Tibial nerve (tissue), 4 donors: ENCODE data around the gene ARHGAP12. TPM values are rescaled to one million over a fixed set of nuclear protein-coding genes. Genes with fewer than 3 reads are reported as not detected.

Experiments
- DNase-seq, 2 donors: peaks; one replicate each; pipeline ENCODE4 v3.0.0-alpha.2; 2019; ENCODE audit warnings: low spot score in 2 of 2
- H3K27ac ChIP-seq, 4 donors: fragments of 200-600 bp; sonication (generic) in 3 of 4; one replicate each; pipeline ENCODE4 v1.5.1; 2017 to 2019; ENCODE audit warnings: mild to moderate bottlenecking in 1 of 4
- H3K27me3 ChIP-seq, 2 donors: fragments of 200-600 bp; sonication (generic) in 1 of 2; one replicate each; pipeline versions ENCODE4 v1.5.1 to v1.6.0; 2017 to 2019
- H3K36me3 ChIP-seq, 3 donors: fragments of 200-600 bp; sonication (generic); one replicate each; pipeline ENCODE4 v1.5.1; 2018 to 2019
- H3K4me1 ChIP-seq, 4 donors: fragments of 200-600 bp; sonication (generic) in 3 of 4; one replicate each; pipeline ENCODE4 v1.5.1; 2017 to 2019
- H3K4me3 ChIP-seq, 4 donors: fragments of 200-600 bp; sonication (generic) in 3 of 4; one replicate each; pipeline ENCODE4 v1.5.1; 2017 to 2019; ENCODE audit warnings: mild to moderate bottlenecking in 1 of 4, moderate library complexity in 1 of 4
- H3K9me3 ChIP-seq, 4 donors: fragments of 200-600 bp; sonication (generic) in 3 of 4; one replicate each; pipeline ENCODE4 v1.5.1; 2017 to 2019
- EP300 ChIP-seq, 2 donors: sonication (generic); formaldehyde crosslinking; IDR thresholded peaks; one replicate each; pipeline ENCODE4 v1.6.1; 2017; ENCODE audit warnings: antibody characterized with exemption in 2 of 2, mild to moderate bottlenecking in 1 of 2
- POLR2A ChIP-seq, 2 donors: fragments of 450-650 bp; IDR thresholded peaks; one replicate each; pipeline ENCODE4 v1.6.1; 2017; ENCODE audit warnings: antibody characterized with exemption in 2 of 2, mild to moderate bottlenecking in 2 of 2, moderate library complexity in 2 of 2
- WGBS, 2 donors: methylation state at CpG; one replicate each; pipeline ENCODE4 v1.1.5; 2018; 5-methylcytosine and 5-hydroxymethylcytosine counted together
- total RNA-seq, 4 donors: library from RNA; depleted of rRNA; stranded (reverse); fragments of >200 nt; gene quantifications; one replicate each; pipeline ENCODE4 v1.1.0, GENCODE V29; 2016
- TF ChIP-seq, protein P1 (sequence below), 5 experiments: fragments of 200-600 bp in 3 of 5; fragments of 450-650 bp in 2 of 5; sonication (generic) in 3 of 5; IDR thresholded peaks; one replicate each; pipeline ENCODE4 v1.5.1; 2016 to 2019; ENCODE audit warnings: antibody characterized with exemption in 5 of 5, mild to moderate bottlenecking in 3 of 5, moderate library complexity in 2 of 5

Gene ARHGAP12
- total RNA-seq, 4 donors from 2014 or later, result 38.8 to 65.7 (median 47.7) TPM

DNA sequence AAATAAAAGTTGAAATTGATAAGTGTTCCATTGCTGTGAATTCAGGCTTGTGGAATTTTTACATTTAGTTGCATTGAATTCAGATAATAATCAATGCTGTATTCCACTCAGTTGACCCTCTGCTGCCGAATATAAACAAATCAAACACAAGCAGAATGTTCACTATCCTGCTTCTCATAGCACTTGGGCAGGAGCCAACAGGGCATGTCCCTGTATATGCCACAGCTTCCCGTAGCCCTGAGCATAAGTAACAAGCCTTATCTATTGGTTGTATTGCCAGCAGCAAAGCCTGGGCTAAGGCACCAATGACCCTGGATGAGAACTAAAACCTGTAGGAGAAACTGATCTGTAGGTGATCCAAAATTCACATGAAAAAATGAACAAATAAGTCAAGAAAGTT, 145.9 kb downstream of the ARHGAP12 start:
- DNase-seq, result no peak
- 35 to 46% methylated on average over 2 of the region's 2 CpGs for WGBS, 2 donors
- TF ChIP-seq, protein P1, sequence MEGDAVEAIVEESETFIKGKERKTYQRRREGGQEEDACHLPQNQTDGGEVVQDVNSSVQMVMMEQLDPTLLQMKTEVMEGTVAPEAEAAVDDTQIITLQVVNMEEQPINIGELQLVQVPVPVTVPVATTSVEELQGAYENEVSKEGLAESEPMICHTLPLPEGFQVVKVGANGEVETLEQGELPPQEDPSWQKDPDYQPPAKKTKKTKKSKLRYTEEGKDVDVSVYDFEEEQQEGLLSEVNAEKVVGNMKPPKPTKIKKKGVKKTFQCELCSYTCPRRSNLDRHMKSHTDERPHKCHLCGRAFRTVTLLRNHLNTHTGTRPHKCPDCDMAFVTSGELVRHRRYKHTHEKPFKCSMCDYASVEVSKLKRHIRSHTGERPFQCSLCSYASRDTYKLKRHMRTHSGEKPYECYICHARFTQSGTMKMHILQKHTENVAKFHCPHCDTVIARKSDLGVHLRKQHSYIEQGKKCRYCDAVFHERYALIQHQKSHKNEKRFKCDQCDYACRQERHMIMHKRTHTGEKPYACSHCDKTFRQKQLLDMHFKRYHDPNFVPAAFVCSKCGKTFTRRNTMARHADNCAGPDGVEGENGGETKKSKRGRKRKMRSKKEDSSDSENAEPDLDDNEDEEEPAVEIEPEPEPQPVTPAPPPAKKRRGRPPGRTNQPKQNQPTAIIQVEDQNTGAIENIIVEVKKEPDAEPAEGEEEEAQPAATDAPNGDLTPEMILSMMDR (IDR thresholded peaks at IDR 0.05), result no peak
- TF ChIP-seq POLR2A (IDR thresholded peaks at IDR 0.05) (no peak), EP300 (IDR thresholded peaks at IDR 0.05) (no peak)

DNA sequence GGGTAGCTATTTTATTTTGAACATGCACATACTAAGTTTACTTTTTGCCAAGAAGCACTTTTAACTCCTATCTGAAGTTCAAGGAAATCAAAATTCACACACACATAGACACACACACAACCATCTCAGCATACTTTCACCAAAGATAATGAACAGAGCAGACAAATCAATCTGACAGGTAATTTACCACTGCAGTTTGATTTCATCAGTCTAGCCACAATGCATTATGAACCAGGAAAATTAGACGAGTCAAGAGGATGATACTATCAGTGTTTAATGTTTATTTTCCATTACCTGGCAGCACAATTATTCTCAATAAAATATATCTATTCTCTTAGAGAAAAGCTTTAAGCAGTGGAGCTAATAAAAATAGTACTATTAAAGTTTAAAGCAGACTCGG, 147.9 kb downstream of the ARHGAP12 start:
- DNase-seq, result no peak
- TF ChIP-seq POLR2A (IDR thresholded peaks at IDR 0.05) (no peak), EP300 (IDR thresholded peaks at IDR 0.05) (no peak)
- TF ChIP-seq, protein P1 (IDR thresholded peaks at IDR 0.05), result no peak
- 76 to 79% methylated on average over 2 of the region's 2 CpGs for WGBS, 2 donors

More for the DNA sequence above, 145.9 kb downstream of the ARHGAP12 start:
- H3K9me3 ChIP-seq, result no peaks in the 10 kb centered on the region
- no peaks in the 10 kb centered on the region for H3K36me3 ChIP-seq
- no peaks in the 10 kb centered on the region for H3K27me3 ChIP-seq
- no peaks in the 10 kb centered on the region for H3K4me1 ChIP-seq
- H3K4me3 ChIP-seq, result no peak overlapping the region
- no peak overlapping the region for H3K27ac ChIP-seq

DNA sequence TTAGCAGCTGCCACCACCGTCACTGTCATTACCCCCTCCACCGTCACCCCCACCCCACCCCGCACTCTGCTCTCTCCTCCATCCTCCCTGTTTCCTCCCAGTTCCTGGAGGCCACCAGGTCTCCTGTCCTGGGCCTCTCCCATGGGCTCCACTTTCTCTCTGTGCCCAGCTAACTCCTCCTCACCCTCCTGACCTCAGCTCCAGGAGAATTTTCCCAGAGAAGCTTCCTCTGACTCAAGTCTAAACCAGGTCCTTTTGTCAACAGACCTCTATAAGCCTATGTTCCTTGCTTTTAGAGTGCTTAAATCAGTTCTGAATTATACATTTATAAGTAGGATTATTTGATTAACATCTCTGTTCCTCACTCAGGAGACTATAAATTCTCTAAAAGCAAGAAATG, 150.0 kb downstream of the ARHGAP12 start:
- Histone ChIP-seq H3K4me3 (no peak overlapping the region), H3K36me3 (no peaks in the 10 kb centered on the region), H3K9me3 (no peaks in the 10 kb centered on the region), H3K27ac (no peak overlapping the region), H3K4me1 (no peaks in the 10 kb centered on the region), H3K27me3 (no peaks in the 10 kb centered on the region)
- 86 to 92% methylated on average over 3 of the region's 3 CpGs for WGBS, 2 donors
- DNase-seq, result no peak
- TF ChIP-seq POLR2A (IDR thresholded peaks at IDR 0.05) (no peak), EP300 (IDR thresholded peaks at IDR 0.05) (no peak)
- TF ChIP-seq, protein P1 (IDR thresholded peaks at IDR 0.05), result no peak

More for the DNA sequence above, 147.9 kb downstream of the ARHGAP12 start:
- Histone ChIP-seq H3K27me3 (no peaks in the 10 kb centered on the region), H3K9me3 (no peaks in the 10 kb centered on the region), H3K4me3 (no peak overlapping the region), H3K27ac (no peak overlapping the region), H3K36me3 (no peaks in the 10 kb centered on the region), H3K4me1 (no peaks in the 10 kb centered on the region)

DNA sequence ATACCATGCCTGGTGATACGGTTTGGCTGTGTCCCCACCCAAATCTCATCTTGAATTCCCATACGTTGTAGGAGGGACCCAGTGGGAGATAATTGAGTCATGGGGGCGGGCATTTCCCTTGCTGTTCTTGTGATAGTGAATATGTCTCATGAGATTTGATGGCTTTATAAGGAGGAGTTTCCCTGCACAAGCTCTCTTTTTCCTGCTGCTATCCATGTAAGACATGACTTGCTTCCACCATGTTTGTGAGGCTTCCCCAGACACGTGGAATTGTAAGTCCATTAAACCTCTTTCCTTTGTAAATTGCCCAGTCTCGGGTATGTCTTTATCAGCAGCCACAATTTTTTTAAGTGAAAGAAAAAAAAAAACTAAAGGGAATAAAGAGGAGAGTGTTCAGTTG, 152.5 kb downstream of the ARHGAP12 start:
- H3K27ac ChIP-seq, result no peak overlapping the region
- 94 to 98% methylated on average over 5 of the region's 5 CpGs for WGBS, 2 donors
- H3K9me3 ChIP-seq, result no peaks in the 10 kb centered on the region
- no peaks in the 10 kb centered on the region for H3K36me3 ChIP-seq
- DNase-seq, result no peak
- TF ChIP-seq, protein P1 (IDR thresholded peaks at IDR 0.05), result no peak
- no peak for TF ChIP-seq POLR2A (IDR thresholded peaks at IDR 0.05)
- TF ChIP-seq EP300 (IDR thresholded peaks at IDR 0.05), result no peak
- H3K4me1 ChIP-seq, result no peaks in the 10 kb centered on the region
- no peak overlapping the region for H3K4me3 ChIP-seq
- no peaks in the 10 kb centered on the region for H3K27me3 ChIP-seq

DNA sequence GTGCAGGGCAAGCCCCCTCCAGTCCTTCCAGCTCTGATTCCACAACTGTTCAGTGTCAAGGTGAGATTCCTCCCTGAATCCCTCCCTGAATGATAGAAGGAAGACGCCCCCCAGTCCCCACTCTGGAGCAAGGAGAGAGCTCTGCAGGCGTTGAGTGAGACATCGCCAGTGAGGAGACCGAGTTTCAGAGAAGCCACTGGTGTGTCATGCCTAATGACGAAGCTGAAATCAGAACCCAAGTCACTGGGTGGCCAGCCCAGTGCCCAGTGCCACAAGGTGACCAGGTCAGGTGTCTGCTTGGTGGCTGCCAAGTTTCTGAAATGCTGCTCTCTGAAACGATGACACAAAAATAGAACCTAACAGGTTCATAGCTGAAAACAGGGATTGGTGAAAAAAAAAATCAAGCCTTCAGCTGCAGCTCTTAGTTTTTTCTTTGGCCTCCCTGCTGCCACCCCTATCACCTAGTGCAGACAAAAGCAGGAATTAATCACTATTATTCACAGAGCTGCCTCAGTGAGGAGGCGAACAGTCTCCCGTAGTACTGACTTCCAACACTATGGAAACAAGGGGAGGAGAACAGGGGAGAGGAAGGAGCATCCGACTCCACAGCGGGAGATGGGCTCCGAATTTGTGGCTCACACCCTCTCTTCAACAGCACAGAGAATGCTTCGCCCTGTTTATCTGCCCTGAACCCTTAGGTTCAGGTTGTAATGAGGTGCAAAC, 153.5 kb downstream of the ARHGAP12 start:
- WGBS, 2 donors, result 86 to 88% methylated on average over 12 of the region's 12 CpGs
- no peak for TF ChIP-seq EP300 (IDR thresholded peaks at IDR 0.05)
- no peak for TF ChIP-seq POLR2A (IDR thresholded peaks at IDR 0.05)
- TF ChIP-seq, protein P1 (IDR thresholded peaks at IDR 0.05), result no peak
- H3K4me3 ChIP-seq, result no peak overlapping the region

More for the DNA sequence above, 153.5 kb downstream of the ARHGAP12 start:
- no peak overlapping the region for H3K27ac ChIP-seq
- DNase-seq, result no peak
- H3K9me3 ChIP-seq, result no peaks in the 10 kb centered on the region
- no peaks in the 10 kb centered on the region for H3K27me3 ChIP-seq
- no peaks in the 10 kb centered on the region for H3K36me3 ChIP-seq
- no peaks in the 10 kb centered on the region for H3K4me1 ChIP-seq
